Left ventricle myocardium inferior (tissue), 1 donor: ENCODE results near the gene MAT1A. TPM values are rescaled to one million over a fixed set of nuclear protein-coding genes. Genes with fewer than 3 reads are reported as not detected.

Source experiments
- DNase-seq: peaks from one replicate; pipeline ENCODE4 v3.0.0-alpha.2; 2020
- H3K27ac ChIP-seq: fragments of 200-600 bp; replicated peaks from 2 replicates; pipeline ENCODE4 v1.8.0; 2021
- H3K27me3 ChIP-seq: fragments of 200-600 bp; 2 replicates; pipeline ENCODE4 v1.8.0; 2021; ENCODE audit warnings: low read depth
- H3K36me3 ChIP-seq: fragments of 200-600 bp; 2 replicates; pipeline ENCODE4 v1.8.0; 2021
- H3K4me1 ChIP-seq: fragments of 200-600 bp; 2 replicates; pipeline ENCODE4 v1.8.0; 2021
- H3K4me3 ChIP-seq: fragments of 200-600 bp; 2 replicates; pipeline ENCODE4 v1.8.0; 2021; ENCODE audit warnings: mild to moderate bottlenecking, moderate library complexity
- H3K9me3 ChIP-seq: fragments of 200-600 bp; replicated peaks from 2 replicates; pipeline ENCODE4 v1.8.0; 2021
- intact Hi-C: fragments of 100-400 bp; cut with micrococcal nuclease; formaldehyde crosslinking; loops from one replicate; pipeline ENCODE4 v1.11.0; 2022
- total RNA-seq: library from RNA; stranded (reverse); fragmentation: NEBNext Ultra II Directional; extraction: Animal tissue kit (Norgen Biotek cat#: 25700); gene quantifications from one replicate; pipeline ENCODE4 v1.2.1, GENCODE V29; 2021
- TF ChIP-seq, protein P1 (sequence below): fragments of 200-600 bp; IDR thresholded peaks from 2 replicates; pipeline ENCODE4 v1.8.0; 2021; ENCODE audit warnings: antibody characterized with exemption, mild to moderate bottlenecking, borderline replicate concordance
- donor health status: DM: no; HTN: yes; CAD: no; lungs with severe emphysema.

Gene MAT1A
- total RNA-seq, 1 donor from 2014 or later = not detected

DNA sequence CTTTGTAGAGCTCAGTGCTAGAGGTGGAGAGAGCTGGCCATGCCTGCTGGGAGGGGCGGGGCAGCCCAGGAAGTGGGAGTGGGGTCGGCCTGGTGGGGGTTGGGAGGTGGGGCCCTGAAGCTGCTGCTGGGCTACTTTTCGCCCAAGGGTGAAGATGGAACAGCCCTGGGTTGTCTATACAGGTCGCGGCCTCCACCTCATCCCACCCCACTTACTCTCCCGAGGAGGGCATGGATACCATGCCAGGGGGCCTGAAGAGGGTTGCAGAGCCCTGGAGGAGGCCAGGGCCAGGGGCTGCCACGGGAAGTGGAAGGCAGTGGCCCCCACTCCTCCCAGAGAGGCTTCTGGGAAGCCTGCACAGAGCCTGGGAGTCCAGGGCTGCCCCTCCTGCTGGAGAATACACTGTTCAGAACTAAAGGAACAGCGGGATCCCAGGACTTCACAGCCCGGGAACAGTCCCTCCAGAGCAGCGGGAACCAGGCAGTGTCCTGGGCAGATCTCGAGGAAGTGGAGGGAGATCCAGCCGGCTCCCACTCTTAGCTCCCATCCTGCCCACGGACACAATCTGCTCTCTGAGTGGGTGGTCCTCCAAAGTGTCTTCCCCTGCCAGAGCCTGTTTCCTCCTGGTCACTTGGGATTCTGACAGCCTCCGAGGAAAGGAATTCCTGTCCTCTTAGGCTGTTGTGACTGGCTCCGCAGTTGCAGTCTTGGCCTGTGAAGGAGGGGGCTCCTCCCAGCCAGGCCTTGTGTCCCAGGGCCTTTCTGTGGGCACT, 23.5 kb downstream of the MAT1A start:
- intact Hi-C loops = no loop called here
- Histone ChIP-seq H3K4me1 (no peaks in the 10 kb centered on the region), H3K27ac (no peak overlapping the region), H3K9me3 (peaks cover 6% of the 10 kb centered on the region), H3K4me3 (no peak overlapping the region), H3K27me3 (no peaks in the 10 kb centered on the region), H3K36me3 (no peaks in the 10 kb centered on the region)
- TF ChIP-seq, protein P1, sequence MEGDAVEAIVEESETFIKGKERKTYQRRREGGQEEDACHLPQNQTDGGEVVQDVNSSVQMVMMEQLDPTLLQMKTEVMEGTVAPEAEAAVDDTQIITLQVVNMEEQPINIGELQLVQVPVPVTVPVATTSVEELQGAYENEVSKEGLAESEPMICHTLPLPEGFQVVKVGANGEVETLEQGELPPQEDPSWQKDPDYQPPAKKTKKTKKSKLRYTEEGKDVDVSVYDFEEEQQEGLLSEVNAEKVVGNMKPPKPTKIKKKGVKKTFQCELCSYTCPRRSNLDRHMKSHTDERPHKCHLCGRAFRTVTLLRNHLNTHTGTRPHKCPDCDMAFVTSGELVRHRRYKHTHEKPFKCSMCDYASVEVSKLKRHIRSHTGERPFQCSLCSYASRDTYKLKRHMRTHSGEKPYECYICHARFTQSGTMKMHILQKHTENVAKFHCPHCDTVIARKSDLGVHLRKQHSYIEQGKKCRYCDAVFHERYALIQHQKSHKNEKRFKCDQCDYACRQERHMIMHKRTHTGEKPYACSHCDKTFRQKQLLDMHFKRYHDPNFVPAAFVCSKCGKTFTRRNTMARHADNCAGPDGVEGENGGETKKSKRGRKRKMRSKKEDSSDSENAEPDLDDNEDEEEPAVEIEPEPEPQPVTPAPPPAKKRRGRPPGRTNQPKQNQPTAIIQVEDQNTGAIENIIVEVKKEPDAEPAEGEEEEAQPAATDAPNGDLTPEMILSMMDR = no peak
- no peak for DNase-seq

DNA sequence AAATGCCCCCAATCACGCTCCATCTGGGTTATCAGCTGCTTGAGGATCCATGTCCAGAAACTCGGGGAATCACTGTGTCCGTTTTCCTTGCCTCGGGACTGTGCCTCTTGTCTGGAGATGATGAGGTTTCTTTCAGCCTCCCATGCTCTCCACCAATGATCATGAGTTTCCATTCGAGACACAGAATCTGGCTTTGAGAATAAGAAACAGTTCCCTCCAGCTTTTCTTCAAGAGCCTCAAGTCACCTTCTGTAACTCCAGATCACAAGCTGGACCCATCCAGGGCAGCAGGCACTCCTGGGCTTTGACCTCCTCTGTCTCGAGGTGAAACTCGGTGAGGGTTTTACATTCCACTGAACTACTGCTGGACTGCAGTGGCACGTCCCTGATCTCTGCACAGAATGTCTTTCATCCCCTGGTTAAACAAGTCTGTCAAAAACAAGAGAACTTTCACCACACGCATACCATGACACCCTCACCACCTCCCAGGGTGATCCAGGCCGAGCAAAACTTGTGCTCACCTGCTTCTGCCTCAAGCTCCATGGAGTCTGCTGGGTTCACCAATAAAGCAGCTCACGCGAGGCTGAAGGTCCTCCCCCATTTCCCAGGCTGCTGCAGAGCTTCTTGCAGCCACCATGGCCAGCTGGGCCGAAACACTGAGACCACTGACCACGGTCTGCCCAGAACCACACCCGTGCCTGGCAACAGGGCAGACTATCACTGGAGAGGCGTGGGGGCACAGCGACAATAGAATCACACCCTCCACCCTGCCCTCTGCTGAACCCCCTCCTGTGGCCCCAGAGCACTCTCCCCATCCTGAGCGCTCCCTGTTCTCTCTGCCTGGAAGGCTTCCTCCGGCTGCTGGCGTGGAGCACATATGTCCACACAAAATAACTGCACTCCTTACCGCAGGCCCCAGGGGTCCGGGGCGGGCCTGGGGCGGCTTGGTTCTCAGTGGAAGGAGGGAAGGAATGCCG, 25.1 kb downstream of the MAT1A start:
- peaks cover 6% of the 10 kb centered on the region for H3K9me3 ChIP-seq
- H3K36me3 ChIP-seq = no peaks in the 10 kb centered on the region
- TF ChIP-seq, protein P1 = no peak
- H3K27me3 ChIP-seq = peaks cover 8% of the 10 kb centered on the region
- no peak overlapping the region for H3K27ac ChIP-seq
- DNase-seq = no peak
- no peak overlapping the region for H3K4me3 ChIP-seq
- H3K4me1 ChIP-seq = no peaks in the 10 kb centered on the region
- intact Hi-C loops = no loop called here

DNA sequence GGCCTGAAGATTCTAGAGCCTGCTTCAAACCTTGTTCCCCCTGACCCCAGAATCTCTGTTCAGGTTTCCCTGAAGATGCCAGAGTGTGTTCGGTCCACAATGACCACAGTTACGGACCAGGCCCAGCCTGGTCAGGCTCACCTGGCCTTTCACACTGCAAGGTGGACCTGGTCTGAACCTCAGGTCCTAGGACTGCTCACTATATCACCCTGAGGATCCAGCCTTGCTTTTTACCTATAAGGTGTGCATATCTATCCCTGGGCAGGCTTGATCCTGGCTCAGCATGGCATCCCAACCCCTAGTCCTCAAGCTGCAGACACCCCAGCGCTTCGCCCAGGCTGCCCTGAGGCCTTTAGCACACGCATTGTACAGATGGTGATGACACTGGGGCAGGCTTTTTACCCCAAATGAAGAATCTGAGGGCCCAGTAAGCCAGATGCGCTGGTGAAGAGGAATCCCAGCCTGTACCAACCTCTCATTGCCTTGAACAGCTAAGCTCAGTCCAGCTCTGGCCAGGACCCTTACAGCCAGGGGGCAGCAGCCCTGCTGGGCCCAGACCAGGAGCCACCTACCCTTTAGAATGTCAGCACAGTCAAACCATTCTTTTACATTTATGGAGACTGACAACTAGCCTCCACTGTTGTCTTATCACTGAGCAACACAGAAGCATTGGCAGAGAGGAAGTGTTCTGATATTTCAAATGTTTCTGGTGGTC, 28.0 kb downstream of the MAT1A start:
- no peak for DNase-seq
- Histone ChIP-seq H3K27me3 (peaks cover 13% of the 10 kb centered on the region), H3K9me3 (peaks cover 6% of the 10 kb centered on the region), H3K4me1 (no peaks in the 10 kb centered on the region), H3K36me3 (no peaks in the 10 kb centered on the region), H3K4me3 (no peak overlapping the region), H3K27ac (no peak overlapping the region)
- TF ChIP-seq, protein P1 = no peak
- intact Hi-C loops = no loop called here

DNA sequence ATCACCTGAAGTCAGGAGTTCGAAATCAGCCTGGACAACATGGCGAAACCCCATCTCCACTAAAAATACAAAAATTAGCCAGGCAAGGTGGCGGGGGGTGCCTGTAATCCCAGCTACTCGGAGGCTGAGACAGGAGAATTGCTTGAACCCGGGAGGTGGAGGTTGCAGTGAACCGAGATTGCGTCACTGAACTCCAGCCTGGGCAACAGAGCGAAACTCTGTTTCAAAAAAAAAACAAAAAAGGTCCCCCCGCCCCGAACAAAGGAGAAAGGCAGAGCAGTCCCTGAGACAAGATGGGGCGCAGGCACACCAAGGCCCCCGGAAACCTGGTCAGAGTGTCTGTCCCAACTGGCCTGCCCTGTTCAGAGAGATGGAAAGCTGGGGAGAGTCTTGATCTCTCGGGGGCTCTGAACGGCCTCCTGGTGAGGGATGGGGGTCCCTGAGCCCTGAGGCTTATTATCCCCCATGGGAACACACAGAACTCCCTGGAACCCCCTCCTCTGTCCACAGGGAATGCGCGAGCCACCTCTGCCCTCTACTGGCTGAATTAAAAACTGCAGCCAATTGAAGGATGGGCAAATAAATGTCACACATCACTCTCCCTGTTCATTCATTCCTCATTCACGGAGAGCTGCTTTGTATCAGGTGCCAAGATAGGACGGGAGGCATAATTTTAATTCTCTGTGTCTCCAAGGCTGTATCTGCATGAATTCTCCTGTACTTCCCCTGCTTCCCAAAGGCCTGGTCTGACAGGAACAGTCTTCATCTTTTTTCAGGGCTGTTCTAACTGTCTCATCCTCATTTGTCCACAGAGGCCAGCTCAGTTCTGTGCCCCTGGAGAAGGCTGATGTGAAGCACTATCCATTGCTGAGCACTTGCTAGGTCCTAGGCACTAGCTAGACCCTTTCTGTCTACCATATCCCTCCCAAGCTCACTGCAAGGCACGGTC, 28.9 kb downstream of the MAT1A start:
- TF ChIP-seq, protein P1 = peak; percentile 85
- Histone ChIP-seq H3K4me3 (no peak overlapping the region), H3K27me3 (peaks cover 13% of the 10 kb centered on the region), H3K27ac (no peak overlapping the region), H3K36me3 (no peaks in the 10 kb centered on the region), H3K4me1 (no peaks in the 10 kb centered on the region), H3K9me3 (peaks cover 6% of the 10 kb centered on the region)
- intact Hi-C loops = no loop called here
- no peak for DNase-seq
